ENCODE results near the gene SULT2A1. TPM values are rescaled to one million over a fixed set of nuclear protein-coding genes. Genes with fewer than 3 reads are reported as not detected.
"Not testable (repeated sequence)": the region's sequence is repeated elsewhere in the genome, so short reads cannot be mapped to it uniquely, and the experiment has no call there.

Gene SULT2A1
- total RNA-seq, 1 donor from 2014 or later: not detected

- no peaks in the 10 kb centered on the region for H3K27me3 ChIP-seq (ENCODE audit: control insufficient read depth, insufficient read depth, low read length)
- no peak overlapping the region for H3K4me3 ChIP-seq (ENCODE audit: low read depth, low read length)
- DNase-seq (ENCODE audit: low read depth) (no peak), FAIRE-seq (no peak)
- no peaks in the 10 kb centered on the region for H3K36me3 ChIP-seq (ENCODE audit: control insufficient read depth, insufficient read depth, low read length)
- no peak for TF ChIP-seq CTCF (IDR thresholded peaks at IDR 0.05; ENCODE audit: insufficient read depth, low read length, severe bottlenecking)
Observed at GRCh38 chr19:47865166-47865565, 20.9 kb downstream of the SULT2A1 start.

- DNase-seq (ENCODE audit: low read depth) (peak; percentile 44), FAIRE-seq (no peak)
Observed at GRCh38 chr19:47863514-47863936, 22.6 kb downstream of the SULT2A1 start.

GRCh38 chr19:47861630-47862029 is 24.5 kb downstream of the SULT2A1 start:
- no peaks in the 10 kb centered on the region for H3K36me3 ChIP-seq (ENCODE audit: control insufficient read depth, insufficient read depth, low read length)
- FAIRE-seq (no peak), DNase-seq (ENCODE audit: low read depth) (no peak)
- H3K27me3 ChIP-seq (ENCODE audit: control insufficient read depth, insufficient read depth, low read length): no peaks in the 10 kb centered on the region
- TF ChIP-seq CTCF (IDR thresholded peaks at IDR 0.05; ENCODE audit: insufficient read depth, low read length, severe bottlenecking): no peak
- H3K4me3 ChIP-seq (ENCODE audit: low read depth, low read length): no peak overlapping the region

More at GRCh38 chr19:47863514-47863936, 22.6 kb downstream of the SULT2A1 start:
- H3K36me3 ChIP-seq (ENCODE audit: control insufficient read depth, insufficient read depth, low read length): no peaks in the 10 kb centered on the region
- H3K4me3 ChIP-seq (ENCODE audit: low read depth, low read length): no peak overlapping the region
- peak; percentile 92 for TF ChIP-seq CTCF (IDR thresholded peaks at IDR 0.05; ENCODE audit: insufficient read depth, low read length, severe bottlenecking)
- H3K27me3 ChIP-seq (ENCODE audit: control insufficient read depth, insufficient read depth, low read length): no peaks in the 10 kb centered on the region

- FAIRE-seq: no peak
- TF ChIP-seq CTCF (IDR thresholded peaks at IDR 0.05; ENCODE audit: insufficient read depth, low read length, severe bottlenecking): no peak
- Histone ChIP-seq H3K4me3 (ENCODE audit: low read depth, low read length) (no peak overlapping the region), H3K27me3 (ENCODE audit: control insufficient read depth, insufficient read depth, low read length) (no peaks in the 10 kb centered on the region), H3K36me3 (ENCODE audit: control insufficient read depth, insufficient read depth, low read length) (no peaks in the 10 kb centered on the region)
- DNase-seq (ENCODE audit: low read depth): no peak
Observed at GRCh38 chr19:47860602-47861297, 25.4 kb downstream of the SULT2A1 start.

- not testable (repeated sequence) for H3K4me3 ChIP-seq (ENCODE audit: low read depth, low read length); FAIRE-seq; H3K36me3 ChIP-seq (ENCODE audit: control insufficient read depth, insufficient read depth, low read length); H3K27me3 ChIP-seq (ENCODE audit: control insufficient read depth, insufficient read depth, low read length); DNase-seq (ENCODE audit: low read depth)
Observed at GRCh38 chr19:47859838-47860237, 26.3 kb downstream of the SULT2A1 start.

- DNase-seq (ENCODE audit: low read depth); H3K27me3 ChIP-seq (ENCODE audit: control insufficient read depth, insufficient read depth, low read length); H3K36me3 ChIP-seq (ENCODE audit: control insufficient read depth, insufficient read depth, low read length); FAIRE-seq; H3K4me3 ChIP-seq (ENCODE audit: low read depth, low read length): not testable (repeated sequence)
Observed at GRCh38 chr19:47858646-47859285, 27.3 kb downstream of the SULT2A1 start, which contains the start of gene TPRX2. TSS of gene TPRX2 (plus strand) at chr19:47859235. CDS start at chr19:47859247, 12 bp downstream.

GRCh38 chr19:47858231-47858630 is 27.9 kb downstream of the SULT2A1 start:
- not testable (repeated sequence) for H3K4me3 ChIP-seq (ENCODE audit: low read depth, low read length); H3K36me3 ChIP-seq (ENCODE audit: control insufficient read depth, insufficient read depth, low read length); H3K27me3 ChIP-seq (ENCODE audit: control insufficient read depth, insufficient read depth, low read length); FAIRE-seq
- peak; percentile 13 for DNase-seq (ENCODE audit: low read depth)
